NK-92 treated with Interleukin-12 subunit alpha and Interleukin-12 subunit beta, amount 100 ng/mL, for 24 hours (cell line): ENCODE measurements around the gene DEDD2.

Source experiments
- DNase-seq: peaks from one replicate; lab custom pipeline; 2025; lab: John Stamatoyannopoulos, UW

The DEDD2 gene

DNA sequence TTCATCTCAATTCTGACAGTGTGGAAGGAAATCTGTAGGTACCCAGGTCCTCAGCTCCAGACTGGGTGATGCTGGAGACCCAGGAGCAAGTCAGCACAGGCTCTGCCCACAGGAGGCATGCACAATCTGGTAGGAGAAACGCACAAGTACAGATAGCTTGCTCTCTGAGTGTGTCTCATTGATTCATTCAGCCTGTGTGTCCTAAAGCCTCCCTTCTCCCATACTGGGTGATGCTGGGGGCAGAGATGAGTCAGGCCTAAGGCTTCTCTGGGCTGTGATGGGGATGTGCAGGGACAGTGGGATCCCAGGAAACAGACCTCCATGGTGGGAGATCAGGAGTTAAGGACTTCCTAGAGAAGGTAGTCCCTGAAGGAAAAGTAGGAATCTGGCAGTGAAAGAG is 9.4 kb upstream of the DEDD2 start:
- no peak for DNase-seq

- DNase-seq, result no peak
Observed at GRCh38 chr19:42225718-42226292, 8.3 kb upstream of the DEDD2 start.

DNA sequence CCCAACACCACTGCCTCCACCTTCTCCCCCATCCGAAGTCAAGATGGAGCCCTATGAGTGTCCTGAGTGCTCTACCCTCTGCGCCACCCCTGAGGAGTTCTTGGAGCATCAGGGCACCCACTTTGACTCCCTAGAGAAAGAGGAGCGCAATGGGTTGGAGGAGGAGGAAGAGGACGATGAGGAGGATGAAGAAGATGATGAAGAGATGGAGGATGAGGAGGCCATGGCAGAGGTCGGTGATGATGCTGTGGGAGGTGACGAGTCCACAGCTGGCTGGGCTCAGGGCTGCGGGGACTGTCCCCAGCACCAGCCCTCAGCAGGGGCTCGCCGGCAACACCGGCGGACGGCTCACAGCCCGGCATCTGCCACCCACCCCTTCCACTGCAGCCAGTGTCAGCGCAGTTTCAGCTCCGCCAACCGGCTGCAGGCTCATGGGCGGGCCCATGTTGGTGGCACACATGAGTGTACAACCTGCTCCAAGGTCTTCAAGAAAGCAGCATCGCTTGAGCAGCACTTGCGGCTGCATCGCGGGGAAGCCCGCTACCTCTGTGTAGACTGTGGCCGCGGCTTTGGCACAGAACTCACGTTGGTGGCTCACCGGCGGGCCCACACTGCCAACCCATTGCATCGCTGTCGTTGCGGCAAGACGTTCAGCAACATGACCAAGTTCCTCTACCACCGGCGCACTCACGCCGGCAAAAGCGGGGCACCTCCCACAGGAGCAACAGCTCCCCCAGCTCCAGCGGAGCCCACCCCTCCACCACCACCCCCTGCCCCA is 7.7 kb upstream of the DEDD2 start:
- no peak for DNase-seq

GRCh38 chr19:42220751-42221097 is 3.2 kb upstream of the DEDD2 start:
- DNase-seq, result no peak

- DNase-seq, result peak; percentile 99
Observed at GRCh38 chr19:42219812-42220750, 2.6 kb upstream of the DEDD2 start, which contains the start of gene ZNF526. Gene ZNF526 (plus strand): TSS chr19:42220312. CDS start chr19:42224404, 4,092 bp downstream.

- no peak for DNase-seq
Observed at GRCh38 chr19:42216653-42217519, 591 bp downstream of the DEDD2 start.

- no peak for DNase-seq
Observed at GRCh38 chr19:42214810-42215485, 2.5 kb downstream of the DEDD2 start.

DNA sequence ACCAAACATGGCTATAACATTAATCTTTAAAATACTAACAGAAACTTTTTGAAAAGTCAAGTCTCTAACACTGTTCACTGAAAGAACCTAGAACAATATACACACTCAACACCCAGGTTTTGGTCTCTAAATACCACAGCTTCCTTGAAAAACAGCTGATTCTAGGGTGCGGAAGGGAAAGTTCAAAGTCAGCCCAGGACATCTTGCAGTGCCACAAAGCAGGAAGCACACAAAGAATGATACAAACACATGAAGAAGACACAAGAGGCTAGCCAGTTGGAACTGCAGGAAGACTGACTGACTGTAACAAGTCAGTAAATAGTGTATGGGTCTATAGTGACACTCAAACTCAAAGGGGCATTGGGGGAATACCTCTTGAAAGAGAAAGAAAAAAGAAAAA is 4.6 kb downstream of the DEDD2 start:
- no peak for DNase-seq

DNA sequence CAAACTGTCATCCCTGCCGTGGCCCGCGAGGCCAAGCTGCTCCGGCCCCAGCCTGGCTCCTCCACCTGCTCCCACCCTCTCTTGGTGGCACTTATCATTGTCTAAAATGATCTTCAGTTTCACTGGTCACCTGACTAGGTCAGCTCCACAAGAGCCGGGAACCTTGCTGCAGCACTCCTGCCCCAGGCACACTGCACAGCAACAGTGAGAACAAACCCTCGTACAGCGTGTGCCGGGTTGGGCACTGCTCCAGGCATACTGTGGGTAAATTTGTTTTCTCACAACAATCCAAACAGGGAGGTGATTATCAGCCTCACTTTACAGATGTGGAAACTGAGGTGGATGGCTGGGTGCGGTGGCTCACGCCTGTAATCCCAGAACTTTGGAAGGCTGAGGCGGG is 8.9 kb downstream of the DEDD2 start:
- DNase-seq, result no peak

- DNase-seq, result no peak
Observed at GRCh38 chr19:42207767-42208271, 9.7 kb downstream of the DEDD2 start.

DNA sequence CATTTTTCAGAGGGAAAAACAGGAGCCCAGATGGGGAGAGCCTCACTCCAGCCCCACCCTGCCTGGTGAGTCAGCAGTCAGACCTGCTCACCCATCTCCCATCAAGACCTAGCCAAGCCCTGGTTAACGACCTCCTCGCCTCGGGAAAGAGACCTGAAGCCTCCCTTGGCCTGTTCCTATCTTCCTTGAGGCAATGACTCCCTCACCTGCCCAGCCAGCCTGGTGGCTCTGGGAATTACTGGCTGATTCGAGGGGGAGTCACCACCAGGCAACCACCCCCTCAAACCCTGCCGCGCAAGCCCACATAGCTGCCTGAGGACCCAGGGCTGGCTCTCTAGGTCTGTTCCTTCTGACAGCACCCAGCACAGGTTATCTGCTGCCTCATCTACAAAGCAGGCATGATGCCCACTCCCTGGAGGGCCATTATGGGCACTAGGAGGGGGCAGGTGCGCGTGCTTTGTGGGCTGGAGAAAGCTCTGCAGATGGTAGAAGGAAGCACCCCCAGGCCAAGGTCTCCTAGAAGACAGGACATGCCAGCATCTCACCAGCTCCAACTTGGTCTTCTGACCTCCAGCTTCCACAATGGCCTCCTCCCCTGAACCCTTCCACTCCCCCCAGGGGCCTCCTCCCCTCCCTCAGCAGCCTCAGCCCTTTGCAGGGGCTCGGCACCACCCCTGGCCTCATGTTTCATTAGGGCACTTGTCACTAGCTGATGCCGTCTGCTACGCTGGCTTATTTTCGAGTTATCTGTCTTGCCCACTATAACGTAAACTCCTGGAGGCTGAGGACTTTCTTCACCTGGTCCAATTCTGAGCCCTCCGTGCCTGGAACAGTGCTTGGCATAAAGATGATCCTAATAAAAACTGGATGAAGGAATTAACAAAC is 10.4 kb downstream of the DEDD2 start:
- DNase-seq, result no peak

DNA sequence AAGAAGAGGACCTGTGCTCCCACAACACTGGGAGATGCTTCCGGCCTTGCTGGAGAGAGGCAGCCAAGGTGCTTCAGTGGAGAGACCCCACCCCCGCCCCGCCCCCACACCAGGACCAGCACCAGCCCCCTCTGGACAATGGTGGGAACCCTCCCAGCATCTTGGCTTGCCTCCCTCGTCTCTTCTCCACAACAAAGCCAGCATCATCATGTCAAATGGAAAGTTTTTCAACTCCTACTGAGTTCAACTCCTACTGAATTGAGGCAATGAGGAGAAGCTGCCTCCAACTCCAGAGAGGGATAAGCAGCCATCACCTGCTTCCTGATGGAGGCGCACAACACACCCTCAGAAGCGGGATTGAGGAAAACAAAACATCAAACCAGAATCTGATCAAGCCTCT is 12.8 kb downstream of the DEDD2 start:
- DNase-seq, result no peak

GRCh38 chr19:42203700-42204099 is 13.8 kb downstream of the DEDD2 start:
- no peak for DNase-seq

- no peak for DNase-seq
Observed at GRCh38 chr19:42202290-42202880, 15.1 kb downstream of the DEDD2 start.

GRCh38 chr19:42201489-42202289 is 15.8 kb downstream of the DEDD2 start:
- peak; percentile 69 for DNase-seq

DNA sequence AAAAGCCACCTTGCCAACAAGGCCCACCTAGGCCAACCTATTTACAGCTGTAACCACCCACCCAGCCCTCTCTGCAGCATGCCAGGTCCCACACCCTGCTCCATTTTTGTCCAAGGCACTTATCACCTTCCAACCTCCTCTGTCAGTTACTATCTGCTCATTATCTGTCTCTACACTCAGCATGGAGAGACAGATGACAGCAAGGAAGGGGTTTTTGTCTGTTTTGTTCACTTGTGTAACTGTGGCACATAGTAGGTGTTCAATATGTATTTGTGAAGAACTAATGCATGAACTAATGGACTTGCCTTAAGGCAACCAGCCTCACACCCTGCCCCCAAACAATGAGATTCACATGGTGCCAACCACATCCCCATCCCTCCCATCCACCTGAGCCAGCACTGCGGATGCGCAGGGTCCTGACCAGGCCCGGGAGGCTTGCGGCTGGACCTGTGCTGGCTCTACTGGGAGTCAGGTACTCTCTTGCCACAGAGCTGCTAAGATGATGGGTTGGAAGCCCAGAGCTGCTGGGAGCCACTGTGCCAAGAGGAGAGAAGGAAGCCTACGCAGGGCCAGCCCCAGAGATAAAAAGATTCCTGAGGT is 17.3 kb downstream of the DEDD2 start:
- DNase-seq, result no peak

- DNase-seq, result peak; percentile 86
Observed at GRCh38 chr19:42199440-42200115, 17.9 kb downstream of the DEDD2 start.
